ENCODE measurements around the gene EFCAB14. TPM values are rescaled to one million over a fixed set of nuclear protein-coding genes. Genes with fewer than 3 reads are reported as not detected.
"Not testable (repeated sequence)": the region's sequence is repeated elsewhere in the genome, so short reads cannot be mapped to it uniquely, and the experiment has no call there.

Gene EFCAB14
- total and polyA plus RNA-seq, 2 of the 8 experiments (the other 6 are each of a cell fraction or from before 2014, with no cell fraction given), result 19.4 to 40.4 TPM

- not testable (repeated sequence) for H3K23ac ChIP-seq (ENCODE audit: insufficient read length); H3K14ac ChIP-seq (ENCODE audit: insufficient read length); H3K9me3 ChIP-seq (ENCODE audit: insufficient read depth in 2 of 2, low read depth in 1 of 2, low read length in 1 of 2); DNase-seq (ENCODE audit: low read depth in 1 of 2, low spot score in 2 of 2); H3K18ac ChIP-seq (ENCODE audit: extremely low read depth, low read length); H3K27ac ChIP-seq (ENCODE audit: low read depth, low read length); H2BK120ac ChIP-seq (replicated peaks; ENCODE audit: low read depth, low read length); H4K20me1 ChIP-seq (replicated peaks in 1 of 2; ENCODE audit: control insufficient read depth in 1 of 2, insufficient read depth in 2 of 2, low read length in 2 of 2); H3K4ac ChIP-seq (replicated peaks; ENCODE audit: insufficient read length, low read depth, low read length); H2BK12ac ChIP-seq (ENCODE audit: low read depth, low read length); H2BK20ac ChIP-seq (ENCODE audit: low read length); H2AFZ ChIP-seq (ENCODE audit: low read length); H3K56ac ChIP-seq (replicated peaks; ENCODE audit: insufficient read length, low read depth, low read length); H3K4me2 ChIP-seq (ENCODE audit: insufficient read depth in 1 of 2, low read depth in 2 of 2, low read length in 2 of 2); H3K4me3 ChIP-seq (ENCODE audit: extremely low read depth in 1 of 4, insufficient read depth in 2 of 4, low read depth in 3 of 4, low read length in 4 of 4); FAIRE-seq; H3K9ac ChIP-seq (replicated peaks in 1 of 4; ENCODE audit: extremely low read depth in 1 of 4, low read depth in 3 of 4, low read length in 3 of 4); H2BK15ac ChIP-seq (ENCODE audit: low read length); H4K91ac ChIP-seq (replicated peaks; ENCODE audit: insufficient read length, low read length); H3K23me2 ChIP-seq (ENCODE audit: low read depth, low read length); H2BK5ac ChIP-seq (ENCODE audit: low read depth, low read length); H3K27me3 ChIP-seq (replicated peaks in 1 of 4; ENCODE audit: control insufficient read depth in 3 of 4, extremely low read depth in 1 of 4, insufficient read depth in 3 of 4, low read length in 3 of 4); H4K8ac ChIP-seq (ENCODE audit: extremely low read depth, insufficient read depth, low read length); H2AK5ac ChIP-seq (ENCODE audit: low read depth, low read length); H4K5ac ChIP-seq (ENCODE audit: insufficient read length, low read depth, low read length)
- Histone ChIP-seq H3K36me3 (ENCODE audit: control insufficient read depth in 2 of 4, insufficient read depth in 4 of 4, low read length in 3 of 4) (peaks cover 0 to 11% (median 5%) of the 10 kb centered on the region in 4 experiments; a peak in 6 of 8 replicates), H3K79me2 (ENCODE audit: control insufficient read depth in 1 of 2, insufficient read depth in 2 of 2, low read length in 2 of 2) (peaks cover 4 to 25% of the 10 kb centered on the region in 2 experiments; a peak in 3 of 4 replicates), H3K79me1 (ENCODE audit: low read depth, low read length) (peaks cover 10% of the 10 kb centered on the region), H3K4me1 (replicated peaks in 1 of 4; ENCODE audit: control insufficient read depth in 3 of 4, insufficient read depth in 4 of 4, low read length in 3 of 4) (peaks cover 5 to 25% (median 11%) of the 10 kb centered on the region in 4 experiments)
- POLR2A ChIA-PET (ENCODE audit: partially characterized antibody), result interaction anchor here (1.5 kb wide), 1 partner anchor 104 kb away, joined by 4 read pairs; the partner anchor contains the start of gene MOB3C
- 100% methylated on average over 6 of the region's 8 CpGs; no CpG with 5 or more reads in 1 of the 2 experiments for WGBS, 2 experiments (ENCODE audit: extremely low coverage in 1 of 2, insufficient coverage in 1 of 2, insufficient read length in 1 of 2, insufficient replicate concordance in 2 of 2, low coverage in 1 of 2, low lambda C conversion rate in 2 of 2, missing lambda C conversion rate in 1 of 2)
- CTCF ChIA-PET (ENCODE audit: partially characterized antibody), result interaction anchor here (0.9 to 1.4 kb wide), 5 partner anchors 12 to 274 kb away, joined by 3 to 5 read pairs (median 4); no protein-coding TSS in a partner anchor
Measured at GRCh38 chr1:46720319-46720718, 1.4 kb upstream of the EFCAB14 start.
